Stimulated activated CD4-positive, alpha-beta T cell treated with anti-CD3 and anti-CD28 coated beads, TNF-alpha, amount 100 ng/mL, for 24 hours (primary cell): ENCODE results near the gene ABCB8.

Experiments
- DNase-seq, 3 experiments: peaks; one replicate each; pipeline ENCODE4 v3.0.0-alpha.2; 2020; ENCODE audit warnings: low read depth in 3 of 3

ABCB8 gene

DNA sequence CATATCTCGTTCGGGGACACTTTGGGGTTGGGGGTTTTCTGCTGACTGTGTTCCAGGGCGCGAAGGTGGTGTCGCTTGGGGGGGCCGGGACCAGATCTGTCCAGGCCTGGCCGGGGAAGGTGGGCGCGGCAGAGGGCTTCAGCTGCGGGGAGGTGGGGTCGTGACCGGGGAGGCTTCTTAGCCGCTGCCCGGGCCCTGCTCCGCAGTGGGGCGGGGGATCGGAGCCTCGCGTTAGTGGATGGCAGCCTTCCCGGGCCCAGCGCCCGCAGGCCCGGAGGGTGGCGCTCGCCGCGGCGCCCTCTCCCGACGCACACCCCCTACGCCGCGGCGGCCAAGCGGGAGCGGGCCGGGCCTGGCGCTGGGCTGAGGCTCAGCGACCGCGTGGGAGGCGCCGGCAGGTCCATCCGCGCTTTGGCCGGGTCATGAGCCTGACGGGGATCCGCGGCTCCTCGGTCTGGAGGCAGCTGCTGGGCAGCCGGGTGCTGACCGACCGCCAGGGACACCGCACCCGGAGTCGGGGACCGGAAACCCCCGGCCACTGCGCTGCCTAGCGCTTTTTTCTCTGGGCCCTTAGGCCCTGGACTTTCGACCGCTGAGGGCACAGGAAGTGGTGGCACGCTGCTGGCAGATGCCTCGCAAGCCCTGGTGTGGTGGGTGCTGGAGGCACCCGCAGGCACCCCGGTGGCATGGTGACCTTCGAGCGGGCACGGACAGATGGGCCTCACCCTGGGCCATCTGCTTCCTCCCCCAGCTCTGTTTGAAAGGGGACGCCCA lies 59.2 kb downstream of the ABCB8 start:
- peak in 1 of 3 experiments; percentile 37 for DNase-seq

DNA sequence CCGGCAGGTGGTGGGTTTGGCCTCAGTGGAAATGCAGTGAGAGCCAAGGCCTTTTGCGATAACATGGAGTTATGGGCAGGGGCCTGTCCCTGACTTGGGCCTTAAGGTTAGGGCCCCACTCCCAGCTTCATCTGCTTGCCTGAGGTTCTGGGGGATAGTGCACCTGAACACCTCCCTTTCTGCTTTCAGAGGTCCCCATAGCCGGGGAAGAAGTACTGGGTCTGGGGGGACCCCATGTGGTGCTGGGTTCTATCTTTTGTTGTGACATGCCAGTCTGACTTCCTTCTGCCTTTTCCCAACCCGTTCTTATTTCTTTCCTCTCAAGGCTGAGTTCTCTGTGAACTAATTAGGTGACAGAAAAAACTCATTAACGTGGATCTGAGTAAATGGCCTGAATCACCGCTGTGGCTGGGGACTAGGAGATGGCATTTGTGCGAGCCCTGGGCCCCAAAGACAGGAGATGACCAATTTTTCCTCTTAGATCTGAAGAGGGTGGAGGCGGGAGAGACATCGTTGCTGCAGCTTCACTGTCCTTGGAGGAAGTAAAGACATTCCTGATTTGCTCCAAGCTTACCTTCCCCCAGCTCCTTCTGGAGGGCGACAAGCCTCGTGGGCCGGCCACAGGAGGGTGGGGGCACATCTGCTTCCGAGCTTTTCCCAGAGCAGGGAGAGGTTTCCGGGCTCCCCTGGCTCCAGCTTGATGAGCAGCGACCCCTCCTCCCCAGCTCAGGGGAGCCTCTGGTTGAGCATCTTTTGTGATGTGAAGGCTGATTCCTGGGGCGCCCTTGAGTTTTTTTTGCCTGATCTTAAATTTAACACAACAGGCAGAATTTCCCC lies 60.0 kb downstream of the ABCB8 start:
- DNase-seq: no peak

DNA sequence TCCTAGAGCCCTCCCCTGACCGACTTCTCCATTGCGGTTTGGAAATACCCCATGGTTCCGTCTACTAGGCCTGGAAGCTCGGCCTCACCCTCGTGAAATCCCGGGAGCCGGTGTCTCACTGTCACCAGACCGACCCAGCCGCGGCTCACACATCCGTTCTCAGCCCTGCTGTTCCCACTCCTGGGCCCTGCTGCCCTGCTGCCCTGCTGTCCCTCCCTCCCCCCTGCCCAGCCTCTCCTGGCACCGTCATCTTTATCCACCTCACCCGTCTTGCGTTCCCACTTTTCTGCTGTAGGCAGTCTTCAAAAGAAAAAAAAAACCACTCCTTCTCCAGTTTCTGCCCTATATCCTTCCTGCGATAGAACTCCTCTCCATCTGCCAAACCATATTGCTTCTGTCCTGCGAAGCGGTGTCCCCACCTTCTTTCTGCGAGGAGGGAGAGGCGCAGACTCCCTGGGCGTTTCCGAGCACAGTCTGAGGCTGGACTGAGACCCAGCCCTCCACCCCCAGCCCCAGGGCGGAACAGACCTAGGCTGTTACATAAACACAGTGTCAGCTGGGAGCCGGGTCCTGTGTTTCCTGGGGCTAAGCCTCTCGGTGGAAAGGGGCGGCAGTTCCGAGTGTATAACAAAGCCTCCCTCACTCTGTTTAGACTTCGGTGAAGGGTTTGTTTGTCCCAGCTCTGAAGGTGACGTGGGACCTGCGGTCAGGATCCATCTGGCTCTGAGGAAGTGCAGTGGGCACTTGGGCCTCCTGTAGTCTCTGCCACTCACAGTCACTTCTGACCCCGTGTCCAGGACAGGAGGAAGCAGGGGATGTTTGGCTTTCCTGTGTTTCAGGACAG lies 60.8 kb downstream of the ABCB8 start:
- DNase-seq: no peak

DNA sequence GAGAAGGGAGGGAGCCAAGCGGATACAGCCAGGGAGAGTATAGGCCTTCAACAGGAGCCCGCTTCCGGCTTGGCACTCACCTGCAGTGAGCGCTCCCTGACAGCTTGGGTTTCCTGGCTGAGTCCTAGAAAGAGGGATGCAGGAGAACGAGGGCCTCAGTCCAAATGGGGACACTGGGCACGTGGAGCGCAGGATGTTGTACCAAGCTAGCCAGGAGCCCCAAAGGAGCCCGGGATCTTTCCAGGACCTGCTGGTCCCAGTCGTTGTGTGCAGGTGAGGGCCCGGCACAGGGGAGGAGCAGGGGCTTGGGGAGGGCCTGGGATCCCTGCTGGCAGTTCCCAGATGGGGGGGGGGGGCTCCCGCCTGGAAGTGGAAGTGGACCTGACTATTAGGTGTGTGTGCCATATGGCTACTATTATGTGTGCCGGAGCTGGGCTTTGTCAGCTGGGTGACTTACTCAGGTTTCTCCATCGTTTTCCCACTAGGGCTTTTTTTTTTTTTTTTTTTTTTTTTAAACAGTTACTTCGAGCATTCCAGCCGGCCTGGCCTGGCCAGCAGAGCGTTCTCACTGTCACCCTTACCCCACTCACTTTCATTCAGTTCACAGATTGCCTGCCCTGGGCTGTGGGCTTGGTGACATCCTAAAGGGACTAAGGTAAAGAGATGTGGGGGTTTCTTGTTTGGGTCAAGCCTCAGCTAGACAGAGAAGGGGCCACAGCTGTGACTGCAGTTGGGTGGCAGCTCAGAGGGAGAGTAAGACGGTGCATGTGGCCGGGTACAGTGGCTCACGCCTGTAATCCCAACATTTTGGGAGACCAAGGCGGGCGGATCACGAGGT lies 61.9 kb downstream of the ABCB8 start:
- DNase-seq: no peak

DNA sequence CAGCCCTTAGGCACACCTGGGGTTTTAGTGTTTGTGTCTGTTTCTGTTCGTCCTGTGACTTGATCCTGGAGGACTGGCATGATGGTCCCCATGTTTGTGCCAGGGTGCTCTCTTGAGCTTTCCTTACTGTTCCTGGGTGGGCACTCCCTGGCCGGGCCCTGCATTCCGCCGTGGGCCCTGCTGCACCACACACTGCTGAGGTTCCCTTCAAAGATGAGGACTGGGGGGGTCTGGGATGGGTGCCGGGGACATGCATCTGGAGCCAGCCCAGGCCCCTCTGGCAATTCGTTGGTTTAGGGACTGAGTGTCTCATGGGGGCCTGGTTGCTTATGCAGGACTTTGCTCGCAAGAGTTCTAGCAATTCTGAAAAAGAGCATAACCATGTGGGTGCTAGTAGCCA lies 62.8 kb downstream of the ABCB8 start:
- DNase-seq: no peak

DNA sequence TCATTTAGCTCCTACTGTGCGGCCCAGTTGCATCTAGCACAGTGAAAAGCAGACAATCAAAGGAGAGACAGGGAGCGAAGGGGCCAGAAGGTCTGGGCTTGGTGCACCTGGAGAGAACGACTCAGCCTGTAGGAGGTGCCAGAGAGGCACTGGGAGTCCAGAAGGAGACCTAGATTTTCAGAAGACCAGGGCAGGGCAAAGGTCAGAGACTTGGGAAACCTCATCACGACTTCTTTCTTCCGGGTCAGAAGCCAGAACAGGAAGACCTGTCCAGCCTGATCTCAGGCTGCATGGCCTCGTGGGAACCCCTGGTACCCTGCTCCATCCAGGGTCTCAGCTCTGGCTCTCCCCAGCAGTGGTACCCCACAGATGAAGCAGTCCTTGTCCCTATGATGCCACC lies 63.2 kb downstream of the ABCB8 start:
- DNase-seq: no peak

DNA sequence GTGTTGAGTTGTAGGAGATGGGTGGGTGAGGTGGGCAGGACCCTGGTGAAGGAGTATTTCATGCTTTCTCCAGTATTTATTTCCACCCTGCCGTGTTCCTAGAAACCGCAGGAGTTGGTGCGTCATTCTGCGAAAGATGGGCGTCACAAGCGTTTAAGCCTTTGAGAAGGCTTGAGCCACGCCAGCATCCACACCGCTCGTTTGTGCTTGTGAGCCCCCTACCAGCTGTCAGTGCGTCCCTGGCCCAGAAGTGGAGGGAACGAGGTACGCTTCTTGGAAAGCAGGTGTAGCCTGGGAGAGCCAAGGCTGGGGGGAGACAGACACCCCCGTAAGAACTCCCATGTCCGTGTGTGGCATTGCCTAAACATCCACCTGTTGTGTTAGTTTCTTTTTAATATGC lies 63.7 kb downstream of the ABCB8 start:
- DNase-seq: no peak

DNA sequence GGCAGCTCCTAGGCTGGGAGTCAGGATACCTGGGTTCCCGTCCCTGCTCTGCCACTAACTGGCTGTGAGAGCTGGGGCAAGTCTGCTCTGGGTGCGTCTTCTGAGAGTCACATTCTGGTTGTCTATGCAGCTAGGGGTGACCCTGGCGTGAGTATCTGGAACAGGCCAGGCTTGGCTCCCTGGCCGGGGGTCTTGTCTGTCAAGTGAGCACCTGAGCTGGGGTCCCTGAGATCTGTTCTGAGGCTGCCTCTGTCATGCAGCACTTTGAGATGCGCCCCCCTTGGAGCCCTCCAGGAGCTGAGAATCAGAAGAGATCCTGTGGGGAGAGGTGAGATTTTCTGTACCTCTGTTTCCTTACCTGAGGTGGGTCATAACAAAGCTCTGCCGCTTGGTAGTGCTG lies 65.5 kb downstream of the ABCB8 start:
- DNase-seq: no peak

DNA sequence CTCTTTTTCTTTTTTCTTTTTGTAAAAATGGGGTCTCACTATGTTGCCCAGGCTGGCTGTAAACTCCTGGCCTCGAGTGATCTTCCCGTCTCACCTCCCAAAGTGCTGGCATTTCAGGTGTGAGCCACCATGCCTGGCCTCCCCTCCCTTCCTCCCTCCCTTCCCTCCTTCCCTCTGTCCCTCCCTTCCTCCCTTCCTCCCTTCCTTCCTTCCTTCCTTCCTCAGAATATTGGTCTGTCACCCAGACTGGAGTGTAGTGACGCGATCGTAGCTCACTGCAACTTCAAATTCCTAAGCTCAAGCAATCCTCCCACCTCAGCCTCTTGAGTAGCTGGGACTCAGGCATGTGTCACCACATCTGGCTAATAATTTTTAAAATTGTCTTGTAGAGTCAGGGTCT lies 66.4 kb downstream of the ABCB8 start:
- DNase-seq: no peak

DNA sequence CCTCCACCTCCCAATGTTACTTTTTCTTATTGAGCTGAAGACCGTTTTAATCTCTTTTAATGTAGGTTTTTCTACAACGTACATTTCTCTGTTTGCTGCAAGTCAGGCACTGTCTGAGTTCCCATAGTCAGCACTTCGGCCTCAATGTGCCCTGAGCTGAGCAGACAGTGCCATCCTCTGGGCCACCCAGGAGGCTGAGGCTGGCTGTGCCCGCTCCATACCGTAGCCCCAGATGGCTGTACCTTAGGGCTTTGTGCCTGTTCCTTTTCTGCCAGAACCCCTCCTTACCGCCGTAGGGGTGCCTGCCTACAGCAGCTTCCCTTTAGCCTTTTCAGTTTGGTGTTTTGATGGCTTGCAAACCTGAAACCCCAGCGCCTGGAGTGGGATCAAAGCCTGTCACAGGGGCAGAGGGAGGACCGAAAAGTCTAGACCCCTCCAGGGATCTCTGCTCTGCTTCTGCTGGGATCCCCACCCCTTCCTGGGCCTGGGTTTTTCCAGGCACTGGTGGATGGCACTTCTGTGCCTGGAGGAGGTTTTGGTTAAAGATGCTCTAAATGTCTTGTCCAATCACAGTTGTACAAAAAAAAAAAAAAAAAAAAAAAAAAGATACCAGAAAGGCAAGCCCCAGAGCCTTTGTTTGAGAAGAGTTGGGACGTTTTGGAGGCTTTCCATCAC lies 67.0 kb downstream of the ABCB8 start:
- no peak for DNase-seq

DNA sequence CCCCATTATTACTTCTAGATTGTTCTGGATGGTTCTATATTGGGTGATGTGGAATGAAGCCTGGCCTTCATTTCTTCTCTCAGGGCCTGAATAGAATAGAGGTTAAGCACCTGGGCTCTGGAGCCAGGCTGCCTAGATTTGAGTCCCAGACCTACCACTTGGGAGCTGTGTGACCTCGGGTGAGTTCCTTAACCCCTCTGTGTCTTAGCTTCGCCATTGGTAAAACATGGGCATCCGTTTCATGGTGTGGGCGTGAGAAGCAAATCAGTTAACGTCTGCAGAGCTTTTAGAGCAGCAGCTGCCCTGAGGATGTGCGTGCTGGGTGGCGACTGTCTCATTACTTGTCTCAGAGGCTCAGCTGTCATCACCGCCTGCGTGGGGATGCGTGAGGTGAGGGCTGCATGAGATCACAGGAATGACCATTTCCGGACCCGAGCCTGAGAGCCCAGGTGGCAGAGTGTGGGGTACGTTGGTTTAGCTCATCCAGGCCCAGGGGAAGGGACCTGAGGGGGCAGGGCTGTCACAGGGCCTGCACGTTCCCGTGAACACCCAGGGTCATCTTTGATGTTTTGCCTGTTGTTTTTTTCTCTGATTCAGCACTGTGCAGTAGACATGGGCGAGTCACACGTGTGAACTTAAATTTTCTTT lies 67.7 kb downstream of the ABCB8 start:
- DNase-seq: no peak
